ENCODE data around the gene POLR2M.

GRCh38 chr15:57697588-57697987, 8.9 kb upstream of the POLR2M start:
- no peak for TF ChIP-seq CTBP1 (IDR thresholded peaks at IDR 0.05; ENCODE audit: borderline replicate concordance)
- TF ChIP-seq BHLHE40 (IDR thresholded peaks at IDR 0.05; ENCODE audit: borderline replicate concordance): no peak
- no peak for TF ChIP-seq ZNF384 (IDR thresholded peaks at IDR 0.05)
- no peak for TF ChIP-seq ARNT (IDR thresholded peaks at IDR 0.05)
- no peak for TF ChIP-seq FOXK2 (IDR thresholded peaks at IDR 0.05)
